ENCODE data around the gene PCBP1.
A peak's percentile ranks its signal among the peaks of the same experiment; 100 is the strongest.
"Not testable (repeated sequence)": the region's sequence is repeated elsewhere in the genome, so short reads cannot be mapped to it uniquely, and the experiment has no call there.

PCBP1 gene

DNA sequence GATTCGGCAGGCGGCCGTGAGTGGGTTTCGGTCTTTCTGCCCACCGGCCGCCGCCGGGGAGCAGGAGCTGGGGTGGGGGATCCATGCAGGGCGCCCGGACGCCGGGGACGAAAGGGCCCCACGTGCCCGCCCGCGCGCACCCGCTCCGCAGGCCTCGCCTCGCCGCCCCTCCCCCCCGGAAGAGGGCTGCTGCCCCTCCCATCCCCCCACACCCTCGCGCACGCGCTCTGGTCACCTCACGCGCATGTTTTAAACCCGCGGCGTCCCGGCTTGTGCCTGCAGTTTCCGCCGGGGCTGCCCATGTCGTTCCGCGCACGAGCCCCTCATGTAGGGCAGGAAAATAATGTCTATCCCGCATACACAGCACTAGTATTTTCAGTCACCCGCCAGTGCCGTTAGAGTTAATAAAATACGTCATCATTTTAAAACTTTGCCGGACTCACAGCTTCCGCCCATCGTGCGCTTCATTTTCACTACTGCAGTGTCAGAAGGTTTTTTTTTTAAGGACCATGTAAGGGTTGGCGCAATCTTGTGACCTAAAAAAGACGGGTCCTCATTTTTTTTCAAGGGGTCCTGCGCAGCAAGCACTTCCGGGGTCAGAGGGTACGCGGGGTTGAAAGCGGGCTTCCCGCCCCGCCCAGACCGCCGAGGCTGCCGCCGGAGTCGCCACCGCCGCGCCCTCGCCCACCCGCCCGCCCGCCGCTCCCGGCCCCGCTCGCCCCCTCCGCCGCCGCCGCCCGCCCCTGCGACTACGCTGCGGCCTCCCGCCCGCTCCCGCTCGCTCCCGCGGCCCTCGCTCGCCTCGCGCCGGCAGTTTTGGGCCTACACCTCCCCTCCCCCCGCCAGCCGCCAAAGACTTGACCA lies at the start of gene PCBP1:
TSS of gene PCBP1 (plus strand) at position 640 of the 864 bp plus-strand sequence. CDS start 267 bp downstream, outside the sequence.
- DNase-seq (ENCODE audit: low spot score), result peak; percentile 92

DNA sequence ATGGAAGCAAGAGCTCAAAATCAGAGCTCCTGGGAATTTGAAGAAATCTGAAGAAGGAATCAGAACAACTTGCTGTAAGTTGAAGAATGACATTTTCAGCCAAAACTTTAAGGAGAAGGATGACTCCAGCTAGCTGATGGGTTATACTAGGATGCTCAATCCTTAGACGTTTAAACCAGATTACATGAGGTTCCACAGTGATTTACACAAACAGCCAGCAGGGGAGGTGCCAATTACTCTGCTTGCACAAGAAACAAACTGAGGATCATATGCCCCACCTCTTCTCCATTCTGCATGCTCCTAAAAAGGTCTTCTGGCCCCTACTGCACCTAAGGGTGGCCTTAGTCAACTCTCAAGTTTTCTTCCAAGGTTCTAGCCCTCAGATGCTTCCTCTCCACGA lies 47.9 kb upstream of the PCBP1 start:
- no peak for DNase-seq (ENCODE audit: low spot score)

DNA sequence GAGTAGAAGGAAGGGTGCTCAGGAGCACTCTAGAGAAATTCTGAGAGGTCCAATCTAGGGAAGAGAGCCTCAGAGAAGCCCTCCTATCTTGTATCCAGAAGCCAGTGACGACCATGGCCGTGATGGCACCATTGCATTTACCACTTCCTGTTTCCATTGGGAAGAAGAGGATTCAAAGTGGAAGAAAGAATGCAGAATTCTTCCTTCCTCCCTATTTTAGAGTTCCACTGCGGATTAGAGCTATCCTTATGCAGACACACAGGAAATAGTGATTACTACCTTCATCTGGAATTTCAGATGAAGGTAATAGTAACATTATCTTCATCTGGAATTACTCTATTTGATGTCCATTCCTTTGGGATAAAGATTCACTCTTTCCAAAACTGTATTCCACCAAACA lies 45.6 kb upstream of the PCBP1 start:
- no peak for DNase-seq (ENCODE audit: low spot score)

DNA sequence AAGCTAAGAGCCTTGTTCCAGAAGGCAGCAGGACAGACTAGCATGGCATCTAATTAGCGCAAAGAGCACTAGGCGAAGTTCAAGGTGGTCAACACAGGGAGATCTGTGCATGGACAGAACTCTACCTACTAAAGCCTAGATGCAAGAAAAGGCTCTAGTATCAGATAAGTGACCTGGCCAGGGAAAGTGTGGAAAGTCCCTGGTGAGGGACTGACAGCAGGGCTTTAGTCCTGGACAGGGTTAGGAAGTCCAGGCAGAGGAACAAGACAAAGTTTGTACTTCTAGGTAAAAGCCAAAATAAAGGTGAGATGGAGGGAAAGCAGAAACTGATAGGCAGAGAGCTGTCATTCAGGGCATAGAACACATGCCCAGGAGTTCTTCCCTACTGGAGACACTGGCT lies 45.0 kb upstream of the PCBP1 start:
- DNase-seq (ENCODE audit: low spot score), result no peak

DNA sequence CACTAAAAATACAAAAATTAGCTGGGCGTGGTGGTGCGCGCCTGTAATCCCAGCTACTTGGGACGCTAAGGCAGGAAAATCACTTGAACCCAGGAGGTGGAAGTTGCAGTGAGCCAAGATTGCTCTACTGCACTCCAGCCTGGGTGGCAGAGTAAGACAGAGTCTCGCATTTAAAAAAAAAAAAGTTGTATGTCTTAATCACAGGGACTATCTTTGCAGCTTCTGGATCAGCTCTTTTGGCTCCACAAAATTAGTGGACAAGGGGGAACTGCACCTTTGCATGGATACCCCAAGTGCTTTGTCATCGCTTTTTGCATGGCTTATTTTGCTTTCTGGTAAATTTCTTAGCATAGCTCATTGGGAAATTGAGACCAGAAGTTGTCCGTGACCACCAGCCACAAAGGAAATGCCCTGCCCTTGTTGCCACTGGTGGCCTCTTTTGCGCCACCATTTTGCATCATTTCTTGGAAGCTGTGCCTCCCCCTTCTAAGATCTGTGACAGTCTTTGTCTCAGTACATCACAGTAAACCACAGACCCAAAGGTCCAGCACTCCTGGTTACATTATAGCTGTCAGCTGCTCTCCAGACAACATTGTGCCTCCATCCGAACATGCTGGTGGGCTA lies 43.9 kb upstream of the PCBP1 start:
- DNase-seq (ENCODE audit: low spot score), result no peak

DNA sequence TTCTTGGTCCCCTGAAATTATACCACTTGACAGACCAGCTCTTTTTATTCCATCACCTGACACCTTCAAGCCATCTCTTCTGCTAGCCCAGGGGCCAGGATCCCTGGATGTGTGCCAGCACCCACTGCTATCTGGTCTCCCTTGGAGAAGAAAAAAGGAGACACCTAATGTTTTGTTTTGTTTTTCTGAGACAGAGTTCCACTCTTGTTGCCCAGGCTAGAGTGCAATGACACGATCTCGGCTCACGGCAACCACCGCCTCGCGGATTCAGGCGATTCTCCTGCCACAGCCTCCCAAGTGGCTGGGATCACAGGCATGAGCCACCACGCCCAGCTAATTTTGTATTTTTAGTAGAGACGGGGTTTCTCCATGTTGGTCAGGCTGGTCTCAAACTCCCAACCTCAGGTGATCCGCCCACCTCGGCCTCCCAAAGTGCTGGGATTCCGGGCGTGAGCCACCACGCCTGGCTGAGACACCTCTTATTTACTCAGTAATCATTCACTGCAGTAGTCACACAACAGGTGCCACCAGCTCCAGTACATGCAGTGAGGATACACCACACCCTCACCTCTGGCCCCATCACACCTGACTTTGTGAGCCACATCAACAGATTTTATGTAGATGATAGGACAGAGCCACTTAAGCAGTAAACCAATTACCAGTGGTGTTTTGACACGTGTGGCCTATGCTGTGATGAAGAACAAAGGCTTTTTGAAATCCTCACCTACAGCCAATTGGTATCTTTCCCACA lies 42.8 kb upstream of the PCBP1 start:
- no peak for DNase-seq (ENCODE audit: low spot score)

DNA sequence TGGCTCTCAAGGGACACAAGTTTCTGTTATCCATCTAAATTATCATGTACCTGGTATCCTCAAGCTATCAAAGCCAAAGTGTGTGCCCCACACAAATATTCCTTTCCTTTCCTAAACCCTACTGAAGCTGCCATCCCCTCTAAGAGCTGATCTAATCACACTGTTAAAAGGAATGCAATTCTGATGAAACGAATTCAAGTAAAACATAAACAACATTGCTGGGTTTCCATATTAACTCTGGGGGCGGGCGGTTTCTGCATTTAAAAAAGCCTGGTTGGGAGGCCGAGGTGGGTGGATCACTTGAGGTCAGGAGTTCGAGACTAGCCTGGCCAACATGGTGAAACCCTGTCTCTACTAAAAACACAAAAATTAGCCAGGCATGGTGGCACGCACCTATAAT lies 41.9 kb upstream of the PCBP1 start:
- no peak for DNase-seq (ENCODE audit: low spot score)

DNA sequence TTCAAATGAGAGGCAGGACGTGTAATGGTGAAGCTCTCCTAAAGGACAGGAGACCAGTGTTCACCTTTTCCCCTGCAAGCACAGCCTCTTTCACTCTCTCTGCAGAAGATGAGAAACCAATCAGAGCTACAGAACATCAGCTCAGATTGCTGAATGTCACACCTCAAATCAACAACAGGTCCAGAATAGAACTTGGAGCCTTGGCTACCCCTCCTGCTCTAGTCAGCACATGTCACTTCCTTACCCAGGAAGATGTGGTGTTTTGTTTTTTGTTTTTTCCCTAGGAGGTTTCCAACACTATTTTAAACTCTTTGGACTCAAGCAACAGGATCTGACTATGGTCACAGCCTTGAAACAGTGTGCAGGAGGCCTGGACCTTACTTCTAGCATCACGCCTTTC lies 41.3 kb upstream of the PCBP1 start:
- DNase-seq (ENCODE audit: low spot score), result no peak

DNA sequence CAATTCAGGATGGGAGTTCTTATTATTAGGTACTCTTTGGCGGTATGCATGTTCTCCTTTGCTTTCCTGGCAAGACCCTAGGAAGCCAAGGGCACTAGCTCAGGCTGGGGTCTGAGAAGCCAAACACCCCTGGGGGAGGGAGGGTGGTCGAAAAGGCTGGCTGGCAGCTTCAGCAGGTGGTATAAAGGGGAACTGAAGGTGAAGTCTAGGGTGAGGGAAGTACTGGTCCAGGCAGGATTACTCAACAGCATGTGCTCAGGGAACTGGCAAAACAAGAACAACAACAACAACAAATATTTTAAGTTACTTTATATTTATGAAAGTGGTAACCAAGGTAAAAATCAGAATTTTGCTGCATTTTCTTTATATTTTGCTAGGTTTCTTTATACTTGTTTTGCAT lies 40.7 kb upstream of the PCBP1 start:
- no peak for DNase-seq (ENCODE audit: low spot score)

DNA sequence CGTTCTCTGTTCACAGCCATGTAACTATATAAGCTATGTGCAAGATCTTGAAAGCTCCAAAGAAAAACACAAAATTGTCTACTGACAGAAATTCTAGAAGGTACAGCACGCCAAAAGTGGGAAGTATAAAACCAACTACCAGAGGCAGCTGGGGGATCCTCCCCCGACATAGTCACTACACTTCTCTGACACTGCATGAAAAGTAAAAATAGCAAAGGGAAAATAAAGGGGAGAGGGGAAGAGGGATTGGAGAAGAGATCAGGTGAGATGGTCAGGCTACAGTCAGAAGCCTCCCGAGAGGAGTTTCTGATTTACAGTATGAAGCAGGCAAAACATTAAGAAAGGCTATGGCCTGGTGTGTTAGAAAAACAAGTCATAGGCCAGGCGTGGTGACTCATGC lies 39.8 kb upstream of the PCBP1 start:
- DNase-seq (ENCODE audit: low spot score), result no peak

DNA sequence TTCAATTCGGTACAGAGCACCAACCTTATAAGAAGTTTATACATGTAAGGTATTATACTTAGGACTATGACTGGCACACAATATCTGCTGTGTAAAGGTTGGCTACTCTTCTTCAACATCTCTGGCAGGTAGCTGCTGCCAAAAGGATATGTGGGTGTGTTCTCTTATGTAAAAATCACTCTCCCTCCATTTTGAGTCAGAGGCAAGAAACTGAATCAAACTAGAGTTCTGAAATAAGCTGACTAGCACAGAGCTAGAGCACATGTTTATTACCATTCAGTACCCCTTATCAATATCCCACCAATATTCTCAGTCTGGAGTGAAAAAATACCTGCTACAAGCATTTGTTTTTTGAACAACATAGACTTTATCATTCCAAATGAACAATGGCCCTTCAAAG lies 38.0 kb upstream of the PCBP1 start:
- DNase-seq (ENCODE audit: low spot score), result no peak

DNA sequence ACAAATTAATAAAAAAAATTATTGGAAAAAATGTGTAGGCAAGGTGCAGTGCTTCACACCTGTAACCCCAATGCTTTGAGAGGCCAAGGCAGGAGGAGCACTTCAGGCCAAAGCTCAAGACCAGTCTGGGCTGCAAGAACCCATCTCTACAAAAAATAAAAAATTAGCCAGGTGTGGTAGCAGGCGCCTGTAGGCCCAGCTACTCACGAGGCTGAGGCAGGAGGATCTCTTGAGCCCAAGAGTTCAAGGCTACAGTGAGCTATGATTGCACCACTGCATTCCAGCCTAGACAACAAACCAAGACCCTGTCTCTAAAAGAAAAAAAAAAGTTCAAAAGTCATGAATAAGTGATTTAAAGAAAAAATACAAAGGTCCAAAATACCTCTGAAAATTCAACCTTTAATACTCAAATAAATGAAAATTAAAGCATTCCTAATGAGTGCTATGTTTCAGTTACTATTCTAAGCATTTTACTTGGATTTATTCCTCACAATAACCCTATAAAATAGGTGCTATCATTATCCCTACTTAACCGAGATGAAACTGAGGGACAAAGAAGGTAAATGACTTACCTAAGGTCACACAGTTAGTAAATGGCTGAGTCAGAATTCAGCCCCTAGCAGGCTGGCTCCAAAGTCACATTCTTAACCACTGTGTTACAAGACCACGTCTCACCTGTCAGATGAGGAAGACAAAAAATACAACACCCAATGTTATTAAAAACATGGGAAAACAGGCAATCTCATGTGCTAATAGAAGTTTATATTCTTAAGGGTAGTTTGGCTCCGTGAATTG lies 36.4 kb upstream of the PCBP1 start:
- DNase-seq (ENCODE audit: low spot score), result no peak

DNA sequence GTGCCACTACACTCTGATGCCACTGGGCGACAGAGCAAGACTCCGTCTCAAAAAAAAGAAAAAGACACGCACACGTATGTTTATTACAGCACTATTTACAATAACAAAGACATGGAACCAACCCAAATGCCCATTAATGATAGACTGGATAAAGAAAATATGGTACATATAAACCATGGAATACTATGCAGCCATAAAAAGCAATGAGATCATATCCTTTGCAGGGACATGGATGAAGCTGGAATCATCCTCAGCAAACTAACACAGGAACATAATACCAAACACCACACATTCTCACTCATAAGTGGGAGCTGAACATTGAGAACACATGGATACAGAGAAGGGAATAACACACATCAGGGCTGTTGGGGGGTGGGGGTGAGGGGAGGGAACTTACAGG lies 32.0 kb upstream of the PCBP1 start:
- DNase-seq (ENCODE audit: low spot score), result not testable (repeated sequence)

DNA sequence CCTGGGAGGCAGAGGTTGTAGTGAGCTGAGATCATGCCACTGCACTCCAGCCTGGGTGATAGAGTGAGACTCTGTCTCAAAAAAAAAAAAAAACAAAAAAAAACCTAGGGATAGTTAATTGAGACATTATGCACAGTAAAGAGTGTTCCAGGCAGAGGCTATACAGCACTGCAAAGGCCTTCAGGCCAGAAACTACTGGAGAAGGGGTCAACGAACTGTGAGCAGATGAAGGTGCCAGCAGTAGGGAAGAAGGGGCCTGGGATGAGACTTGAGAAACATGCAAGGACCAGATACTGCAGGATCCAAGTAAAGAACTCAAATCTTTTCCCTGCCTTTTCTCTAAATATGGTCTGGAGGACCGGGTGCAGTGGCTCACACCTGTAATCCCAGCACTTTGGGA lies 26.0 kb upstream of the PCBP1 start:
- DNase-seq (ENCODE audit: low spot score), result no peak

DNA sequence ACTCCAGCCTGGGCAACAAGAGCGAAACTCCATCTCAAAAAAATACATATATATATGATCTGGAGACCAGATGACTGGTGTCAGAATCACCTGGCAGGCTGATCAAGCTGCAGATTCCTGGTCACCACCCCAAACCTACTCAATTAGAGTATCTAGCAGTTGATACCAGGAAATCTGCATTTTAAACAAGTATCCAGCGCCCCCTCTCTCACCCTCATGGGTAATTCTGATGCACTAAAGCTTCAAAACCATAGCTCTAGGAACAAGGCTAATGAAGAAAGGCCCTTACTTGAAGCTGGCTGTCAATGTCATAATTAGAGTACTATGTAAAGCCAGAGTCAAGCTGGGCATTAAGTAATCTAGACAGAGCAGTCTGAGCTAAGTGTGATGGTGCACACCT lies 25.0 kb upstream of the PCBP1 start:
- no peak for DNase-seq (ENCODE audit: low spot score)

DNA sequence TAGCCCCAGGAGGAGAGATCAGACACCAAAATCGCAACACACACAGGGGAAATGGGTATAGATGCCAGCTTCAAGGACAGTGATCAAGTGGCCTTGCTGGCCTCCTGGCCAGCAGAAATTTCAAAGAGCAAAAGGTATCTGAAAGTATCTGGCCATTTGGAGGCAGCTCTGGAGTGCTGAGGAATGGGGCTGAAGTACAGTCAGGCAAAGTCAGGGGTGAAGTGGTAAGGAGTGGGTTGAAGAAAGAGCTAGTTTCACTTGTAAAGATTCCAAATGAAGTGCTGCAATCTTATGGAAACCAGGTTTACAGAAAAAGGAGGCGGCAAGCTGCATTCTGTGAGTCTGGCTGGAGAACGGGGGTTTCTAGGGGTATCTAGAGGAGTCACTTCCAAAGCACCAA lies 19.2 kb upstream of the PCBP1 start:
- no peak for DNase-seq (ENCODE audit: low spot score)

DNA sequence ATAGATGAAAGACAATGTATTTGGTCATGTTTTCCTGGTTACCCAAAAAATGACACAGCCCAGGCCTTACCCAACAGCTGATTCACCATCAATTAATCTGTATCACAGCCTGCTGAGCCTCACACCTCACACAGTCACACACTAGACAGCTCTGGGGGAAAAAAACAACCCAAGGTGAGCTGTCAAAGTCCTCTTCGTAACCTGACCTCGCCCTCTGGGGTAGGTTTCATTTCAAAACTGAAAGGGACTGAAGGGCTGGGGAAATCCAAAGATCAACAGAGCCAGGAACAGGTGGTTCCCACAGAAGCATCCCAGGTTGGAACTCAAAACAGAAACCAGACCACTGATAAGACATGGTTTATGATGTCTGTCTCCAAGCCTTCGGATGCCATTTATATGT lies 18.2 kb upstream of the PCBP1 start:
- DNase-seq (ENCODE audit: low spot score), result no peak

DNA sequence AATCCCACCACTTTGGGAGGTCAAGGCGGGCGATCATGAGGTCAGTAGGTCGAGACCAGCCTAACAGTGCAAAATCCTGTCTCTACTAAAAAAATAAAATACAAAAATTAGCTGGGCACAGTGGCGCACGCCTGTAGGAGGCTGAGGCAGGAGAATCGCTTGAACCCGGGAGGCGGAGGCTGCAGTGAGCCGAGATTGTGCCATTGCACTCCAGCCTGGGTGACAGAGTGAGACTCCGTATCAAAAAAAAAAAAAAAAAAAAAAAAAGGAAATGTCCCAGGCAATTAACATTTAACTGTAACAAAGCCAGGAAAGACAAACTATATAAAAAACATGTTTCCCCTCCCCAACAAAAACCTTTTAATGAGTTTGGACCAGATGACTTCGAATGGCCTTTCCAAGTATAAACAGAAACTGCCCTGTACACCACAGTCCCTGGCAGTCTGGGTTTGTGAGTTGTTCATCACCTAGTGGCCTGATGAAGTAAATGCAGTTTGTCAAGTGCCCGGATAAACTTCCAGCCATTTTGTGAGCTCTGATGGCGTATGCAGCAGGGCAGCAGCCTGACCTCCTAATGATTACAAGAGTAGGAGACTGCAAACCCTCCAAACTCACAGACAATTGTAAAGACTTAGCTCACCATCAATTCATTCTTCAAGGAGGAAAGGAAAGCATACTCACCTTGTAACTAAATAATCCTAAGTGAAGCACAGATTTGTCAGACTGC lies 16.6 kb upstream of the PCBP1 start:
- DNase-seq (ENCODE audit: low spot score), result peak; percentile 93

DNA sequence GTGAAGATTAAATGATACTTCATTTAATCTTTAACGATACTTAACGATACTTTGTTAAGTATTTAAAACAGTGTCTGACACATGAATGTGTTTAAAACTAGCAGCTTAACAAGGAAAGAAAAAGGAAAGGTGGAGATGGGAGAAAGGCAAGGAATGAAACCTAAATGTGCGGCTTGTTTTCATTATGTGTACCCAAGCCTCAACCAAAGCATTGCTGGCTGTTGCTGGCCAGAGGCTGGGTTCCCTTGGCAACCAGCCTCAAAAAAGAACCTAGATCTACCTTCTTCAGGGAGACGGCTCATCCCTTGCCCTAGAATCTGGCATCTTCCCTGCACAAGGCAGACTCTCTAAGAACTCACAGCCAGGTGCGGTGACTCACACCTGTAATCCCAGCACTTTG lies 13.8 kb upstream of the PCBP1 start:
- DNase-seq (ENCODE audit: low spot score), result no peak

DNA sequence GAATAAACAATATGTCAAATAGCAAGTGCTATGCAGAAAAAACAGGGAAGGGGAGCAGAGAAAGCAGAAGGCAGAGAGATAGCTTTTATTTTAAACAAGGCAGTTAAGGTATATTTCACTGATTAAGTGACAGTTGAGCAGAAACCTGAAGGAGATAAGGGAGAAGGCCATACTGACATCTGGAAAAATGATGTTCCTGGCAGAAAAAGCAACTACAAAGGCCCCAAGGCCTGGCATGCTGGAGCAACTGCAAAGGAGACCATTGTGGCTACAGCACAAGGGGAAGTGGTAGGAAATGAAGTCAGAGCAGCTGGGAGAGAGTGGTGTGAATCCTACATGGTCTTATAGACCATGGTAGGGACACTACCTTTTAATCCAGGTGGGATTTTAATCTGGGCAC lies 8.9 kb upstream of the PCBP1 start:
- DNase-seq (ENCODE audit: low spot score), result no peak

DNA sequence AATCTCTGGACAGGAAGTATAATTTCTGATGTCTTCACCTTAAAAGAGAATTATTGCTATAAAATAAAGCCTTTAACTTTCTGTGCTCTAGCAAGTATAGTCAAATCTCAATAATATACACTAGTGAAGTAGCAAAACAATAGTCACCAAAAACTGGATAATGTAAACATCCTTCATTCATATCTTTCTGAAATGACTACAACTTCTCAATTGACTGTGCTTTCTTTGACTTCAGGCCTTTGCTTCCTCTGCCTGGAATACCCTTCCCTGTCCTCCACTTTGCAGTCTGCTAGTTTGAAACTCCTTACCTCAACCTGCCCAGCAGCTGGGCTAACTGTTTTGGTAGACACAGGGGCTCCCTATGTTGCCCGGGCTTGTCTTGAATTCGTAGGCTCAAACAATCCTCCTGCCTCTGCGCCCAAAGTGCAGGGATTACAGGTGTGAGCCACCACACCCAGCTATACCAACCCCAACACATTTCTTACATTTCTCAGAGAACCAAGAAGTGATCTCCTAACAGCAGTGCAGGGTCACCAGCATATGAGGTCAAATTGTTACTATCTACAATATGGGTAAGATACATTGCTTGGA lies 6.6 kb upstream of the PCBP1 start:
- DNase-seq (ENCODE audit: low spot score), result no peak

Data from iPS-NIHi11 (cell line).